HFFc6 (cell line): Measurements from ENCODE around the gene MED4. TPM values are rescaled to one million over a fixed set of nuclear protein-coding genes. Genes with fewer than 3 reads are reported as not detected.

ENCODE experiments used
- DNase-seq: peaks from one replicate; pipeline ENCODE4 v3.0.0-alpha.2; 2018
- H3K27ac Mint-ChIP-seq: 2 replicates; pipeline ENCODE4 v1.8.0; 2020; ENCODE audit warnings: mild to moderate bottlenecking, mixed read lengths
- H3K27me3 Mint-ChIP-seq: 2 replicates; pipeline ENCODE4 v1.8.0; 2021; ENCODE audit warnings: mild to moderate bottlenecking, moderate library complexity, mixed read lengths; ENCODE audit not compliant: insufficient read depth
- H3K36me3 Mint-ChIP-seq: 2 replicates; pipeline ENCODE4 v1.8.0; 2021; ENCODE audit warnings: low read depth, mixed read lengths
- H3K4me1 Mint-ChIP-seq: 2 replicates; pipeline ENCODE4 v1.8.0; 2020; ENCODE audit warnings: low read depth, mixed read lengths
- H3K4me3 Mint-ChIP-seq: 2 replicates; pipeline ENCODE4 v1.8.0; 2020; ENCODE audit warnings: mild to moderate bottlenecking, moderate library complexity, mixed read lengths
- H3K9me3 Mint-ChIP-seq: 2 replicates; pipeline ENCODE4 v1.8.0; 2020; ENCODE audit warnings: mild to moderate bottlenecking, mixed read lengths
- long read RNA-seq: library from polyadenylated mRNA; unstranded; transcript quantifications from one replicate; pipeline ENCODE4 v2.0.0, GENCODE V29; 2019
- total RNA-seq, 6 experiments: library from RNA; stranded (reverse); fragmentation: NEBNext Ultra II Directional; extraction: Animal tissue kit (Norgen Biotek cat#: 25700); gene quantifications; 2 replicates in 1 of 6; 3 replicates in 5 of 6; pipeline ENCODE4 v1.2.3, GENCODE V29; 2021
- TF ChIP-seq, protein P1 (sequence below): fragments of 200-600 bp; sonication (generic); IDR thresholded peaks from 2 replicates; pipeline ENCODE4 v1.5.0; 2021; ENCODE audit warnings: antibody characterized with exemption, mild to moderate bottlenecking

Gene MED4, protein sequence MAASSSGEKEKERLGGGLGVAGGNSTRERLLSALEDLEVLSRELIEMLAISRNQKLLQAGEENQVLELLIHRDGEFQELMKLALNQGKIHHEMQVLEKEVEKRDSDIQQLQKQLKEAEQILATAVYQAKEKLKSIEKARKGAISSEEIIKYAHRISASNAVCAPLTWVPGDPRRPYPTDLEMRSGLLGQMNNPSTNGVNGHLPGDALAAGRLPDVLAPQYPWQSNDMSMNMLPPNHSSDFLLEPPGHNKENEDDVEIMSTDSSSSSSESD
- total RNA-seq: 10 to 100 TPM; 36.1 to 43.7 (median 40.8) TPM
- long read RNA-seq, transcript MED4-201 (7 exons, 2,022 nt): major isoform, 29 of 53 reads
- long read RNA-seq, transcript MED4-202 (7 exons, 931 nt): minor isoform, 7 of 53 reads
- long read RNA-seq, partial matches to known transcripts: 8 of 53 reads
- long read RNA-seq, other reads (novel, unspliced or antisense): 9 of 53 reads

DNA sequence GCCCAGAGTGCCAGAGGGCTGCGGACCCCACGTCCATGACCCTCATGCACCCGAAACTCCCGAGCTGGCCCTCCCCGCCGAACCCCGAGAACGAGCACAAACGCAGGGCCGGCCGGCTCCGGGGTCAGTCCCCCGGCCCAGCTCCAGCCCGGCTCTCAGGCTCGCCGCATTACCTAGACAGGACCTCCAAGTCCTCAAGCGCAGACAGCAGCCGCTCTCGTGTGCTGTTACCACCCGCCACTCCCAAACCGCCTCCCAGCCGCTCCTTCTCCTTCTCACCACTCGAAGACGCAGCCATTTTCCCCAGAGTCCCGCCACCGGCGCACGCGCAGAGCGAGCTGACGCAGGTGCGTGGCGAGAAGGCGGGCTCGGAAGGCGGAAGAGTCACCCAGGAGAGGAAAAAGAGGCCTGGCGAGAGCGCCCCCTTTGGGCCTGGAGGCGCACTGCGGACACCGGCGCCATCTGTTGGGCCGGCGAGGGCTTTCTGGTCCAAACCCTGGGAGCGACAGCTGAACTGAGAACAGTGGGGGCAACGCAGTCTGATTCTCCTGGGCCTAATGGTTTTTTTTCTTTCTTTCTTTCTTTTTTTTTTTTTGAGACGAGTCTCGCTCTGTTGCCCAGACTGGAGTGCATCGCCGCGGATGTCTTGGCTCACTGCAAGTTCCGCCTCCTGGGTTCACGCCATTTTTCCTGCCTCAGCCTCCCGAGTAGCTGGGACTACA is at the start of gene MED4:
Gene MED4 (minus strand): TSS at position 324 of the 722 bp plus-strand sequence. CDS start 26 bp downstream, at position 298.
- peaks cover 7% of the 10 kb centered on the region; the same call in 1 of the 2 replicates for H3K27me3 Mint-ChIP-seq
- H3K4me1 Mint-ChIP-seq: peaks cover 28% of the 10 kb centered on the region
- peaks cover 8% of the 10 kb centered on the region; the same call in 1 of the 2 replicates for H3K36me3 Mint-ChIP-seq
- peak within 1 kb of the TSS; percentile 88 for H3K27ac Mint-ChIP-seq
- H3K4me3 Mint-ChIP-seq: peak within 1 kb of the TSS; percentile 98
- no peaks in the 10 kb centered on the region for H3K9me3 Mint-ChIP-seq
- peak; percentile 91 for DNase-seq
- TF ChIP-seq, protein P1, sequence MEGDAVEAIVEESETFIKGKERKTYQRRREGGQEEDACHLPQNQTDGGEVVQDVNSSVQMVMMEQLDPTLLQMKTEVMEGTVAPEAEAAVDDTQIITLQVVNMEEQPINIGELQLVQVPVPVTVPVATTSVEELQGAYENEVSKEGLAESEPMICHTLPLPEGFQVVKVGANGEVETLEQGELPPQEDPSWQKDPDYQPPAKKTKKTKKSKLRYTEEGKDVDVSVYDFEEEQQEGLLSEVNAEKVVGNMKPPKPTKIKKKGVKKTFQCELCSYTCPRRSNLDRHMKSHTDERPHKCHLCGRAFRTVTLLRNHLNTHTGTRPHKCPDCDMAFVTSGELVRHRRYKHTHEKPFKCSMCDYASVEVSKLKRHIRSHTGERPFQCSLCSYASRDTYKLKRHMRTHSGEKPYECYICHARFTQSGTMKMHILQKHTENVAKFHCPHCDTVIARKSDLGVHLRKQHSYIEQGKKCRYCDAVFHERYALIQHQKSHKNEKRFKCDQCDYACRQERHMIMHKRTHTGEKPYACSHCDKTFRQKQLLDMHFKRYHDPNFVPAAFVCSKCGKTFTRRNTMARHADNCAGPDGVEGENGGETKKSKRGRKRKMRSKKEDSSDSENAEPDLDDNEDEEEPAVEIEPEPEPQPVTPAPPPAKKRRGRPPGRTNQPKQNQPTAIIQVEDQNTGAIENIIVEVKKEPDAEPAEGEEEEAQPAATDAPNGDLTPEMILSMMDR: peak; percentile 99

DNA sequence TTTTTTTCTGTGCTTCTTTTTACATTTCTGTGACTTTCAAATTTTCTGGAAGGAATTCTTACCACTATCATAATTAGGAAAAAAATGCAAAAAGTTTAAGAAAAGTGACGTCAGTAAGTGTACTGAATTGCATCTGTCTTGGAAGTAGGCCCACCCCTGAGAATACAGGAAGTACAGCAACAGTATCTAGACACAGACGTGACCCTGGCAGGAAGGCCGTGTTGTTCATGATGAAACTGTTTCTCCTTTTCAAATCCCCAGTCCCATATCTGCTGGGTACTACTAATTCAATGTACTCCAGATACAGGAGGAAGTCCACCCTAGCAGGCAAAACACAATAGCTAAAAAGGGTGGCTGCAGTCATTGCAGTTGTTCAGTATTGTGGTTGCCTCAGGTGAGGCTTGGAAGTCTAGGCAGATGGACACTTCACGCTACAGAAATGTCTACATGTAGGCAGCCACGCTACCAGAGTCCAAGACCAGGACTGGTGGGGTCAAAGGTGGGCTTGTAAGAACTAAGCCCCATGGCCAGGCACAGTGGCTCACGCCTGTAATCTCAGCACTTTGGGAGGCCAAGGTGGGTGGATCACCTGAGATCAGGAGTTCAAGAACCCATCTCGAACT is 49.6 kb upstream of the MED4 start:
- no peaks in the 10 kb centered on the region for H3K36me3 Mint-ChIP-seq
- no peak overlapping the region for H3K4me3 Mint-ChIP-seq
- H3K27me3 Mint-ChIP-seq: peaks cover 22% of the 10 kb centered on the region
- no peak for DNase-seq
- H3K9me3 Mint-ChIP-seq: no peaks in the 10 kb centered on the region; the same call in 1 of the 2 replicates
- TF ChIP-seq, protein P1: no peak
- H3K4me1 Mint-ChIP-seq: no peaks in the 10 kb centered on the region
- H3K27ac Mint-ChIP-seq: no peak overlapping the region

DNA sequence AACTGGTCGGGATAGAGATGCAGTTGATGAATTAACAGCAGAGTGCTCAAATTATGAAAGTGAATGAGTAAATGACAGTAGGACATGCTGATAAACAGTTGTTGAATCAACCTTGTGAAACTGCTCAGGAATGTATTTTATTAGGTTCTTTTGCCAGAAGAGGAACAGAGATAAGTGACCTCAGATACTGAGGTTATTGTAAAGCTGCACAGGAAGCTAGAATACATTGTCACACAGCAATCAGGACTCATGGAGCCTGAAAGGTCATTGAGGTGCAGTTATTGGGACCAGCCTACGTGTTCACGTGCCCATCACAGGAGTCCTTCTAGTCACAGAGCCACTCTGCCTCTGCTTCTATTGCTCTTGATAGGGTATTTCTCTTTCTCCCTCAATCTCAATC is 47.5 kb upstream of the MED4 start:
- no peaks in the 10 kb centered on the region for H3K36me3 Mint-ChIP-seq
- no peak for DNase-seq
- no peaks in the 10 kb centered on the region for H3K4me1 Mint-ChIP-seq
- peaks cover 24% of the 10 kb centered on the region for H3K27me3 Mint-ChIP-seq
- H3K27ac Mint-ChIP-seq: no peak overlapping the region
- no peak overlapping the region for H3K4me3 Mint-ChIP-seq
- no peaks in the 10 kb centered on the region; the same call in 1 of the 2 replicates for H3K9me3 Mint-ChIP-seq
- TF ChIP-seq, protein P1: no peak

DNA sequence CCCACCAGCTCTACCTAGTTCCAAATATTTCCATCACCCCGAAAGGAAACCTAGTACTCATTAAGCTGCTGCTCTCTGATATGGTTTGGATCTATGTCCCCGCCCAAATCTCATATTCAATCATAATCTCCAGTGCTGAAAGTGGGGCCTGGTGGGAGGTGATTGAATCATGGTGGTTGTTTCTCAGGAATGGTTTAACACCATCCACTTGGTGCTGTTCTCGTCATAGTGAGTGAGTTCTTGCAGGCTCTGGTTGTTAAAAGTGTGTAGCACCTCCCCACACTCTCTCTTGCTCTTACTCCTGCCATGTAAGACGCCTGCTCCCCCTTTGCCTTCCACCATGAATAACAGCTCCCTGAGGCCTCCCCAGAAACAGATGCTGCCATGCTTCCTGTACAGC is 43.4 kb upstream of the MED4 start:
- TF ChIP-seq, protein P1: no peak
- no peak overlapping the region for H3K4me3 Mint-ChIP-seq
- no peaks in the 10 kb centered on the region; the same call in 1 of the 2 replicates for H3K9me3 Mint-ChIP-seq
- peaks cover 24% of the 10 kb centered on the region for H3K27me3 Mint-ChIP-seq
- no peak for DNase-seq
- H3K36me3 Mint-ChIP-seq: no peaks in the 10 kb centered on the region
- H3K27ac Mint-ChIP-seq: no peak overlapping the region
- no peaks in the 10 kb centered on the region for H3K4me1 Mint-ChIP-seq

DNA sequence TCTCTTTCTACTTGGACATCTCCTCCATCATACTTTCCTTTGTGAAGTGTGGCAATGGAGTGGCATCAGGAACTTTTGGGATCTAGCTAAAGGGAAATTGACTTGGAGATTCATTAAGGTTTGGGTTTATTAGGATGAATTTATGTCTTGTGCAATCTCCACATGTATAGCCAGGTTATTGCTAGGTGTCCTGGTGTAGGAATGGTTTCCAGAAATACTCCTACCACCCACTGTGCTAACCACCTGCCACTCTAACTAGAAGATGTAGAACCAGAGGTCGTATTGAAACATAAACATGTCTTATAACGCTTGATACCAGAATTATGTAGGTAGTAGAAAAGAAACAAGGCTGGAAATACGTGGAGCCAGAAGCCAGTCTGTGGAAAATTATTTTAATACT is 38.1 kb upstream of the MED4 start:
- H3K4me1 Mint-ChIP-seq: no peaks in the 10 kb centered on the region

More for the DNA sequence above, 38.1 kb upstream of the MED4 start:
- no peak for DNase-seq
- Mint-ChIP-seq H3K36me3 (no peaks in the 10 kb centered on the region), H3K4me3 (no peak overlapping the region), H3K27ac (no peak overlapping the region), H3K9me3 (no peaks in the 10 kb centered on the region), H3K27me3 (peaks cover 17% of the 10 kb centered on the region)
- TF ChIP-seq, protein P1: no peak
